Activated T-cell treated with anti-CD3 and anti-CD28 coated beads, Interleukin-2, amount 50 U/mL, for 1 hour (primary cell): ENCODE measurements around the gene MCEMP1.

Experiments used
- DNase-seq: peaks from one replicate; pipeline ENCODE4 v3.0.0-alpha.2; 2020

The MCEMP1 gene

GRCh38 chr19:7643629-7644549 lies 33.0 kb upstream of the MCEMP1 start:
- DNase-seq = peak; percentile 41

GRCh38 chr19:7644550-7644877 lies 32.4 kb upstream of the MCEMP1 start:
- DNase-seq = no peak

GRCh38 chr19:7645163-7645562 lies 31.7 kb upstream of the MCEMP1 start:
- no peak for DNase-seq

- no peak for DNase-seq
Measured at GRCh38 chr19:7645656-7646425, 31.0 kb upstream of the MCEMP1 start.

- DNase-seq = no peak
Measured at GRCh38 chr19:7646426-7646700, 30.5 kb upstream of the MCEMP1 start.

- DNase-seq = no peak
Measured at GRCh38 chr19:7647156-7647555, 29.7 kb upstream of the MCEMP1 start.

GRCh38 chr19:7648265-7649014 lies 28.4 kb upstream of the MCEMP1 start:
- no peak for DNase-seq

- DNase-seq = no peak
Measured at GRCh38 chr19:7650148-7650547, 26.7 kb upstream of the MCEMP1 start.

GRCh38 chr19:7652061-7652641 lies 24.7 kb upstream of the MCEMP1 start:
- DNase-seq = peak; percentile 91

- DNase-seq = no peak
Measured at GRCh38 chr19:7654401-7654800, 22.5 kb upstream of the MCEMP1 start.

- DNase-seq = no peak
Measured at GRCh38 chr19:7655581-7655980, 21.3 kb upstream of the MCEMP1 start.

- DNase-seq = no peak
Measured at GRCh38 chr19:7657131-7657751, 19.6 kb upstream of the MCEMP1 start.

- DNase-seq = peak; percentile 35
Measured at GRCh38 chr19:7658219-7658686, 18.6 kb upstream of the MCEMP1 start.

- DNase-seq = no peak
Measured at GRCh38 chr19:7661744-7662538, 14.9 kb upstream of the MCEMP1 start.

GRCh38 chr19:7662657-7663056 lies 14.2 kb upstream of the MCEMP1 start:
- no peak for DNase-seq

- no peak for DNase-seq
Measured at GRCh38 chr19:7663706-7664105, 13.2 kb upstream of the MCEMP1 start.

GRCh38 chr19:7665076-7665475 lies 11.8 kb upstream of the MCEMP1 start:
- DNase-seq = no peak

- DNase-seq = no peak
Measured at GRCh38 chr19:7668842-7669241, 8.0 kb upstream of the MCEMP1 start, which contains the start of gene RETN. Gene RETN, plus strand, starts transcription at chr19:7669049. Its CDS starts 278 bp downstream, at chr19:7669327.

GRCh38 chr19:7669641-7670040 lies 7.2 kb upstream of the MCEMP1 start:
- DNase-seq = no peak

GRCh38 chr19:7670150-7670783 lies 6.6 kb upstream of the MCEMP1 start:
- no peak for DNase-seq

- no peak for DNase-seq
Measured at GRCh38 chr19:7670790-7671189, 6.1 kb upstream of the MCEMP1 start.
